OCI-LY7 (cell line): ENCODE data around the gene SLC2A4.
"Not testable (repeated sequence)": the region's sequence is repeated elsewhere in the genome, so short reads cannot be mapped to it uniquely, and the experiment has no call there.

Experiments
- CTCF ChIP-seq: fragments of 200-600 bp; sonication (generic); conservative IDR thresholded peaks from 2 replicates; pipeline ENCODE4 v1.5.1; 2014; ENCODE audit warnings: mild to moderate bottlenecking, antibody characterized with exemption, low read length, moderate library complexity, mixed read lengths
- EZH2phosphoT487 ChIP-seq: fragments of 200-600 bp; sonication (generic); IDR thresholded peaks from 2 replicates; pipeline ENCODE4 v1.6.1; 2018; ENCODE audit warnings: low read depth, borderline replicate concordance, mild to moderate bottlenecking, mixed run types, antibody characterized with exemption, low read length, moderate library complexity, mixed read lengths

- not testable (repeated sequence) for TF ChIP-seq CTCF, EZH2phosphoT487
Observed at GRCh38 chr17:7335765-7336164, 54.2 kb downstream of the SLC2A4 start.
